HEK293 (cell line): ENCODE measurements around the gene ITGB5.

Experiments used
- CTCF ChIA-PET: fragments of 350-600 bp; formaldehyde crosslinking; extraction: SDS; loops from one replicate; lab custom pipeline; 2021; ENCODE audit warnings: antibody characterized with exemption; lab: Yijun Ruan, JAX
- POLR2A ChIA-PET: fragments of 300-600 bp; formaldehyde crosslinking; extraction: SDS; loops from one replicate; lab custom pipeline; 2020; ENCODE audit warnings: antibody characterized with exemption, inconsistent platforms; lab: Yijun Ruan, JAX
- H3K27ac ChIP-seq: fragments of 200-500 bp; sonication (Bioruptor generic); 2 replicates; pipeline ENCODE4 v1.5.1; 2014; ENCODE audit warnings: low read depth, low read length, control low read depth, inconsistent platforms; ENCODE audit errors: extremely low read depth
- H3K36me3 ChIP-seq, 2 experiments: fragments of 200-500 bp in 1 of 2; sonication (Bioruptor generic) in 1 of 2; 1 replicate in 1 of 2; 2 replicates in 1 of 2; pipeline ENCODE4 v1.5.1; 2014 to 2017; ENCODE audit warnings: inconsistent platforms in 2 of 2, low read length in 2 of 2; ENCODE audit not compliant: control insufficient read depth in 2 of 2, insufficient read depth in 1 of 2
- H3K4me1 ChIP-seq: fragments of 200-500 bp; sonication (Bioruptor generic); 2 replicates; pipeline ENCODE4 v1.5.1; 2014; ENCODE audit warnings: mild to moderate bottlenecking, low read length, inconsistent platforms; ENCODE audit not compliant: control insufficient read depth, insufficient read depth
- H3K4me3 ChIP-seq: 2 replicates; pipeline ENCODE4 v1.5.1; 2011; ENCODE audit warnings: low read depth, mild to moderate bottlenecking, control low read depth, low read length, moderate library complexity
- H3K9me3 ChIP-seq: fragments of 200-500 bp; sonication (Bioruptor generic); 2 replicates; pipeline ENCODE4 v1.5.1; 2014; ENCODE audit warnings: low read depth, low read length, inconsistent platforms; ENCODE audit not compliant: control insufficient read depth, insufficient read depth
- CTCF ChIP-seq: fragments of 450-650 bp; formaldehyde crosslinking; IDR thresholded peaks from 2 replicates; pipeline ENCODE4 v1.5.1; 2016; ENCODE audit warnings: missing biosample characterization, missing genetic modification characterization
- GLI4 ChIP-seq: fragments of 450-650 bp; formaldehyde crosslinking; IDR thresholded peaks from 2 replicates; pipeline ENCODE4 v1.5.1; 2016; ENCODE audit warnings: missing biosample characterization, missing genetic modification characterization
- HOXD13 ChIP-seq: sonication (generic); formaldehyde crosslinking; IDR thresholded peaks from 2 replicates; pipeline ENCODE4 v1.8.0; 2022; ENCODE audit warnings: missing genetic modification reagents, borderline replicate concordance
- KLF16 ChIP-seq: fragments of 450-650 bp; formaldehyde crosslinking; IDR thresholded peaks from 2 replicates; pipeline ENCODE4 v1.5.1; 2017; ENCODE audit warnings: missing biosample characterization, missing genetic modification characterization
- KLF7 ChIP-seq: fragments of 450-650 bp; formaldehyde crosslinking; IDR thresholded peaks from 2 replicates; pipeline ENCODE4 v1.5.1; 2016; ENCODE audit warnings: missing biosample characterization, missing genetic modification characterization, borderline replicate concordance
- MYNN ChIP-seq: fragments of 450-650 bp; formaldehyde crosslinking; IDR thresholded peaks from 2 replicates; pipeline ENCODE4 v1.5.1; 2016; ENCODE audit warnings: missing biosample characterization, missing genetic modification characterization, borderline replicate concordance
- SP3 ChIP-seq: fragments of 450-650 bp; formaldehyde crosslinking; IDR thresholded peaks from 2 replicates; pipeline ENCODE4 v1.5.1; 2016; ENCODE audit warnings: missing biosample characterization, missing genetic modification characterization
- SP7 ChIP-seq: fragments of 450-650 bp; formaldehyde crosslinking; IDR thresholded peaks from 2 replicates; pipeline ENCODE4 v1.5.1; 2016; ENCODE audit warnings: missing biosample characterization, missing genetic modification characterization
- TCF7L2 ChIP-seq: IDR thresholded peaks from 2 replicates; pipeline ENCODE4 v1.6.1; 2011; ENCODE audit warnings: low read depth, mild to moderate bottlenecking, inconsistent platforms, low read length, moderate library complexity, borderline replicate concordance
- ZBTB26 ChIP-seq: fragments of 450-650 bp; formaldehyde crosslinking; optimal IDR thresholded peaks from 2 replicates; pipeline ENCODE3; 2016; ENCODE audit warnings: missing biosample characterization, mild to moderate bottlenecking, missing genetic modification characterization
- ZNF202 ChIP-seq: fragments of 450-650 bp; formaldehyde crosslinking; IDR thresholded peaks from 2 replicates; pipeline ENCODE4 v1.5.1; 2016; ENCODE audit warnings: missing biosample characterization, missing genetic modification characterization, borderline replicate concordance
- ZNF214 ChIP-seq: fragments of 450-650 bp; formaldehyde crosslinking; IDR thresholded peaks from 2 replicates; pipeline ENCODE4 v1.5.1; 2017; ENCODE audit warnings: missing biosample characterization, mild to moderate bottlenecking, missing genetic modification characterization, borderline replicate concordance
- ZNF280C ChIP-seq: fragments of 450-650 bp; formaldehyde crosslinking; IDR thresholded peaks from 2 replicates; pipeline ENCODE4 v1.5.1; 2016; ENCODE audit warnings: missing biosample characterization, missing genetic modification characterization
- ZNF324 ChIP-seq: fragments of 450-650 bp; formaldehyde crosslinking; IDR thresholded peaks from 2 replicates; pipeline ENCODE4 v1.5.1; 2016; ENCODE audit warnings: missing biosample characterization, missing genetic modification characterization
- ZNF341 ChIP-seq: fragments of 450-650 bp; formaldehyde crosslinking; IDR thresholded peaks from 2 replicates; pipeline ENCODE4; 2016; ENCODE audit warnings: low read depth, missing biosample characterization, missing genetic modification characterization
- ZNF394 ChIP-seq: fragments of 450-650 bp; formaldehyde crosslinking; IDR thresholded peaks from 2 replicates; pipeline ENCODE4 v1.5.1; 2016; ENCODE audit warnings: missing biosample characterization, missing genetic modification characterization, mild to moderate bottlenecking, moderate library complexity, borderline replicate concordance
- ZNF398 ChIP-seq: fragments of 450-650 bp; formaldehyde crosslinking; IDR thresholded peaks from 2 replicates; pipeline ENCODE4 v1.5.1; 2017; ENCODE audit warnings: missing biosample characterization, missing genetic modification characterization
- ZNF416 ChIP-seq: fragments of 450-650 bp; formaldehyde crosslinking; IDR thresholded peaks from 2 replicates; pipeline ENCODE4 v1.5.1; 2016; ENCODE audit warnings: missing biosample characterization, missing genetic modification characterization
- ZNF488 ChIP-seq: fragments of 450-650 bp; formaldehyde crosslinking; IDR thresholded peaks from 2 replicates; pipeline ENCODE4 v1.5.1; 2016; ENCODE audit warnings: missing biosample characterization, missing genetic modification characterization
- ZNF513 ChIP-seq: fragments of 450-650 bp; IDR thresholded peaks from 2 replicates; pipeline ENCODE4 v1.5.1; 2018; ENCODE audit warnings: missing biosample characterization, missing genetic modification characterization
- ZNF585B ChIP-seq: fragments of 450-650 bp; formaldehyde crosslinking; IDR thresholded peaks from 2 replicates; pipeline ENCODE4 v1.5.1; 2016; ENCODE audit warnings: missing biosample characterization, missing genetic modification characterization
- ZNF623 ChIP-seq: fragments of 450-650 bp; formaldehyde crosslinking; IDR thresholded peaks from 2 replicates; pipeline ENCODE4 v1.5.1; 2016; ENCODE audit warnings: missing biosample characterization, missing genetic modification characterization
- ZNF677 ChIP-seq: fragments of 450-650 bp; IDR thresholded peaks from 2 replicates; pipeline ENCODE4 v1.5.0; 2018; ENCODE audit warnings: missing biosample characterization, mild to moderate bottlenecking, missing genetic modification characterization, moderate library complexity
- ZNF747 ChIP-seq: fragments of 450-650 bp; formaldehyde crosslinking; IDR thresholded peaks from 2 replicates; pipeline ENCODE4 v1.5.1; 2016; ENCODE audit warnings: missing biosample characterization, missing genetic modification characterization
- ZNF785 ChIP-seq: fragments of 450-650 bp; formaldehyde crosslinking; IDR thresholded peaks from 2 replicates; pipeline ENCODE4 v1.5.1; 2016; ENCODE audit warnings: missing biosample characterization, missing genetic modification characterization
- ZXDB ChIP-seq: fragments of 450-650 bp; formaldehyde crosslinking; IDR thresholded peaks from 2 replicates; pipeline ENCODE4 v1.5.1; 2016; ENCODE audit warnings: missing biosample characterization, missing genetic modification characterization

The ITGB5 gene

GRCh38 chr3:124730129-124730940 is 156.8 kb downstream of the ITGB5 start, which contains the start of gene UMPS (continued):
- TF ChIP-seq ZNF398 (tag by site-specific recombination) (no peak), KLF16 (tag by site-specific recombination) (peak; percentile 59; the same call in 1 of the 2 replicates), HOXD13 (CRISPR knock-in tag) (no peak), ZNF324 (peak; percentile 52; the same call in 1 of the 2 replicates), ZNF488 (tag by site-specific recombination) (no peak), GLI4 (tag by site-specific recombination) (no peak), MYNN (tag by site-specific recombination) (no peak), ZNF623 (tag by site-specific recombination) (no peak), ZNF585B (no peak), ZNF747 (no peak), ZXDB (tag by site-specific recombination) (peak; percentile 82), ZNF677 (no peak), ZNF785 (tag by site-specific recombination) (no peak), ZNF416 (no peak), ZNF280C (tag by site-specific recombination) (no peak), ZBTB26 (tag by site-specific recombination) (peak; percentile 40), KLF7 (tag by site-specific recombination) (no peak)

GRCh38 chr3:124722589-124722988 is 164.6 kb downstream of the ITGB5 start:
- H3K9me3 ChIP-seq, result no peaks in the 10 kb centered on the region
- H3K36me3 ChIP-seq, result no peaks in the 10 kb centered on the region
- CTCF ChIA-PET, result no interaction called here
- TF ChIP-seq ZNF394 (tag by site-specific recombination), result no peak
- TF ChIP-seq CTCF (tag by site-specific recombination), result no peak
- TF ChIP-seq SP7 (tag by site-specific recombination), result no peak
- TF ChIP-seq TCF7L2, result no peak
- no peak for TF ChIP-seq ZNF341 (tag by site-specific recombination)
- TF ChIP-seq ZNF513 (tag by site-specific recombination), result no peak
- TF ChIP-seq ZNF214 (tag by site-specific recombination), result no peak
- TF ChIP-seq ZNF202 (tag by site-specific recombination), result no peak
- TF ChIP-seq ZXDB (tag by site-specific recombination), result no peak
- no peak for TF ChIP-seq SP3
- POLR2A ChIA-PET, result no interaction called here
- no peak overlapping the region for H3K4me3 ChIP-seq
- no peaks in the 10 kb centered on the region for H3K4me1 ChIP-seq
- no peak overlapping the region for H3K27ac ChIP-seq
